OCI-LY3 (cell line): ENCODE results near the gene CENPU.

Experiments
- H2AFZ ChIP-seq: fragments of 200-600, 300-600 bp; shearing (Covaris generic); 2 replicates; pipeline ENCODE4 v1.6.0; 2014; ENCODE audit warnings: antibody characterized with exemption, low read depth, low read length
- H3K27ac ChIP-seq: fragments of 200-600, 300-600 bp; sonication (generic); 2 replicates; pipeline ENCODE4 v1.5.1; 2014; ENCODE audit warnings: mild to moderate bottlenecking, low read length, moderate library complexity, mixed read lengths
- H3K27me3 ChIP-seq: fragments of 200-600, 300-600 bp; sonication (generic); 2 replicates; pipeline ENCODE4 v1.6.1; 2014; ENCODE audit warnings: low read depth, low read length, mixed read lengths
- H3K36me3 ChIP-seq: fragments of 200-600, 300-600 bp; sonication (generic); replicated peaks from 2 replicates; pipeline ENCODE3; 2014; ENCODE audit warnings: low read depth, low read length, mixed read lengths
- H3K4me1 ChIP-seq: fragments of 300-600, 200-600 bp; sonication (generic); 2 replicates; pipeline ENCODE4 v1.6.1; 2014; ENCODE audit warnings: low read length, mixed read lengths
- H3K4me2 ChIP-seq: fragments of 200-600, 300-600 bp; sonication (generic); 2 replicates; pipeline ENCODE4 v1.6.1; 2014; ENCODE audit warnings: low read length, mixed read lengths
- H3K4me3 ChIP-seq: fragments of 300-600, 200-600 bp; sonication (generic); 2 replicates; pipeline ENCODE4 v1.5.1; 2014; ENCODE audit warnings: antibody characterized with exemption, mild to moderate bottlenecking, low read length, moderate library complexity
- H3K79me2 ChIP-seq: fragments of 300-600, 200-600 bp; shearing (Covaris generic); 2 replicates; pipeline ENCODE4 v1.6.1; 2014; ENCODE audit warnings: mild to moderate bottlenecking, low read length, mixed read lengths
- H3K9ac ChIP-seq: fragments of 300-600, 200-600 bp; shearing (Covaris generic); 2 replicates; pipeline ENCODE4 v1.6.0; 2014; ENCODE audit warnings: mild to moderate bottlenecking, low read length, moderate library complexity
- H3K9me3 ChIP-seq: fragments of 200-600, 300-600 bp; shearing (Covaris generic); 2 replicates; pipeline ENCODE4 v1.6.1; 2014; ENCODE audit warnings: low read length, mixed read lengths; ENCODE audit not compliant: insufficient read depth
- H4K20me1 ChIP-seq: fragments of 200-600, 300-600 bp; sonication (generic); 2 replicates; pipeline ENCODE4 v1.6.1; 2016; ENCODE audit warnings: low read length, mixed read lengths; ENCODE audit not compliant: insufficient read depth
- CTCF ChIP-seq: fragments of 200-600, 300-600 bp; sonication (generic); IDR thresholded peaks from 2 replicates; pipeline ENCODE4 v1.5.1; 2014; ENCODE audit warnings: antibody characterized with exemption, low read length, low read depth
- EZH2phosphoT487 ChIP-seq: fragments of 200-600 bp; shearing (Covaris generic); IDR thresholded peaks from 2 replicates; pipeline ENCODE4 v1.6.1; 2018; ENCODE audit warnings: antibody characterized with exemption, mixed run types, low read depth

Gene CENPU

DNA sequence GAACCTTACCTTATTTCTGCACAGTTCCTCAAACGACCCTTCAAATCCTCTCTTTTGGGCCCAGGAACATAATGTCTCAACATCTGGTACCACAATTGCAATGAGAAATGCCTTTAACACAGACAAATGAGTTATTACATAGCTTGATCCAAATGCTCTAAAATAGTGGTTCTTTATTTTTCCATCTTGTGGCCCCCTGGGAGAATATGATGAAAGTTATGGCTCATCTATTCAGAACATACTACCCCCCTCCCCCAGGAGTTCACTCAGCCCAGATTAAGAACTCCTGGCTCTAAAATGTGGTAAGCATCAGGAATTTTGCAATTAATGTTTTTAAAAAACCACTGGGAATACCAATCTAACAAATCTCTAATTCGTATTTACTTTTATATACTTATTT is 23.9 kb upstream of the CENPU start:
- no peak overlapping the region for H3K9ac ChIP-seq
- H3K4me3 ChIP-seq, result no peak overlapping the region
- TF ChIP-seq EZH2phosphoT487 (no peak), CTCF (no peak)
- no peaks in the 10 kb centered on the region for H3K36me3 ChIP-seq
- H3K4me1 ChIP-seq, result peaks cover 7% of the 10 kb centered on the region
- no peaks in the 10 kb centered on the region for H3K27me3 ChIP-seq
- H3K4me2 ChIP-seq, result no peak overlapping the region
- H3K79me2 ChIP-seq, result no peaks in the 10 kb centered on the region
- H2AFZ ChIP-seq, result no peak overlapping the region
- no peak overlapping the region for H3K27ac ChIP-seq
- H4K20me1 ChIP-seq, result no peaks in the 10 kb centered on the region
- no peaks in the 10 kb centered on the region for H3K9me3 ChIP-seq

DNA sequence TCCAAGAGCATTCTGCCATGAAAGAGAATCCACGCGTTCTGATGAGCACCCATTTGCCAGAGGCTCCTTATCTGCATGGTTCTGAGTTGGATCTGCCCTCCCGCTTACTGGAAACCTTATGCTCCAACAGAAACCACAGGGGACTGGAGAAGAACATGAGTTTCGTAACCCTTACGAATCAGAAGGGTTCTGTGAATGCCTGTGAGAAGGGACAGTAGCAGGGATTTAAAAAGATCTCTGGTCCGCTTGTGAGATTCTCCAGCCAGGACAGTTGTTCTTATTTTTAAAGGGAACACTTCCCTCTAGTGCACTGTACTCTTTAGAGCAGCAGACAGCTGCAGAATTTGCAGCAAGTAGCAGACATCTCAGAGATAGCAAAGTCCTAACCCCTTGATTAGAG is 22.5 kb upstream of the CENPU start:
- Histone ChIP-seq H3K4me2 (no peak overlapping the region), H4K20me1 (no peaks in the 10 kb centered on the region), H3K4me3 (no peak overlapping the region), H2AFZ (no peak overlapping the region), H3K27ac (no peak overlapping the region), H3K79me2 (no peaks in the 10 kb centered on the region), H3K36me3 (no peaks in the 10 kb centered on the region), H3K9me3 (no peaks in the 10 kb centered on the region), H3K9ac (no peak overlapping the region), H3K27me3 (no peaks in the 10 kb centered on the region), H3K4me1 (no peaks in the 10 kb centered on the region)
- TF ChIP-seq EZH2phosphoT487 (no peak), CTCF (no peak)

GRCh38 chr4:184755278-184755677 is 21.4 kb upstream of the CENPU start:
- Histone ChIP-seq H3K79me2 (no peaks in the 10 kb centered on the region), H3K4me2 (no peak overlapping the region), H4K20me1 (no peaks in the 10 kb centered on the region), H3K9ac (no peak overlapping the region), H3K27ac (no peak overlapping the region), H3K4me1 (no peaks in the 10 kb centered on the region), H2AFZ (no peak overlapping the region), H3K27me3 (no peaks in the 10 kb centered on the region), H3K9me3 (no peaks in the 10 kb centered on the region), H3K4me3 (no peak overlapping the region), H3K36me3 (no peaks in the 10 kb centered on the region)
- TF ChIP-seq EZH2phosphoT487 (no peak), CTCF (no peak)

- H2AFZ ChIP-seq, result no peak overlapping the region
- TF ChIP-seq CTCF (no peak), EZH2phosphoT487 (no peak)
- H3K9ac ChIP-seq, result no peak overlapping the region
- H3K27me3 ChIP-seq, result no peaks in the 10 kb centered on the region
- H3K79me2 ChIP-seq, result no peaks in the 10 kb centered on the region
- no peaks in the 10 kb centered on the region for H4K20me1 ChIP-seq
- H3K9me3 ChIP-seq, result no peaks in the 10 kb centered on the region
- H3K36me3 ChIP-seq, result no peaks in the 10 kb centered on the region
- no peak overlapping the region for H3K4me2 ChIP-seq
- H3K27ac ChIP-seq, result no peak overlapping the region
- H3K4me1 ChIP-seq, result peaks cover 4% of the 10 kb centered on the region; the same call in 1 of the 2 replicates
- H3K4me3 ChIP-seq, result no peak overlapping the region
Measured at GRCh38 chr4:184752496-184753275, 18.8 kb upstream of the CENPU start.
